BJ (cell line): Measurements from ENCODE around the gene ZC3H11A. TPM values are rescaled to one million over a fixed set of nuclear protein-coding genes. Genes with fewer than 3 reads are reported as not detected.
A peak's percentile ranks its signal among the peaks of the same experiment; 100 is the strongest.

ENCODE experiments used
- CTCF ChIA-PET: fragments of 350-600 bp; formaldehyde crosslinking; extraction: SDS; loops from one replicate; lab custom pipeline; 2021; ENCODE audit warnings: antibody characterized with exemption, inconsistent platforms; lab: Yijun Ruan, JAX
- POLR2A ChIA-PET: fragments of 300-600 bp; sonication (Branson Sonifier 250); formaldehyde crosslinking; extraction: SDS; loops from one replicate; lab custom pipeline; 2021; ENCODE audit warnings: antibody characterized with exemption; lab: Charles Lee
- DNase-seq: peaks from one replicate; pipeline ENCODE4 v3.0.0-alpha.2; 2011; ENCODE audit warnings: low read depth
- H3K27me3 ChIP-seq: 2 replicates; pipeline ENCODE4 v1.6.0; 2011; ENCODE audit warnings: low read length; ENCODE audit not compliant: control insufficient read depth, insufficient read depth
- H3K36me3 ChIP-seq: 2 replicates; pipeline ENCODE4 v1.5.1; 2011; ENCODE audit warnings: low read length; ENCODE audit not compliant: control insufficient read depth, insufficient read depth
- H3K4me3 ChIP-seq: 2 replicates; pipeline ENCODE4 v1.5.1; 2011; ENCODE audit warnings: low read depth, mild to moderate bottlenecking, control low read depth, low read length
- polyA plus RNA-seq: library from polyadenylated mRNA; depleted of rRNA; stranded (reverse); fragments of >200 nt; gene quantifications from 2 replicates; pipeline ENCODE4 v1.2.3, GENCODE V29; 2011; rRNA removed
- small RNA-seq: library from RNA; depleted of rRNA; stranded (forward); fragments of <200 nt; gene quantifications from one replicate; pipeline ENCODE3, GENCODE V24; 2012; ENCODE audit warnings: low replicate concordance, low read depth; ENCODE audit not compliant: insufficient read length
- TF ChIP-seq, protein P1 (sequence below): IDR thresholded peaks from 2 replicates; pipeline ENCODE4 v1.5.1; 2011; ENCODE audit warnings: low read depth, mild to moderate bottlenecking, control low read depth, inconsistent platforms, low read length, moderate library complexity; ENCODE audit not compliant: insufficient read depth

ZC3H11A gene
- polyA plus RNA-seq, 1 experiment: 55.2 TPM

DNA sequence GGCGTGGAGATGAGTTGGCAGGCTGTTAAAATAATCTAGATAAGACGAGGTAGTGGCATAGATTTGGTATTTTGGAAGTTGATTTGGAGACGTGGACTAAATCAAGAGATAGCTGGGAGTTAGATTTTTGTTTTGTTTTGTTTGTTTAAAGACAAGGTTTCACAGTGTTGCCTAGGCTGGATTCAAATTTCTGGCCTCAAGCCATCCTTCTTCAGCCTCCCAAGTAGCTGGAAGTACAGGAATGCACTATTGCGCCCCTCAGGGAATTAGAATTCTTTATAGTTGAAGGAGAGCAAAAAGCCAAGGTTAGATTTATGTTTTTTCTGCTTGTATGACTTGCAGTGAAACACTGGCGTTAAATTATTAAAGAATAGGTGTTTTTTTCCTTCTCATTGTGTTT is 43.7 kb downstream of the ZC3H11A start:
- Histone ChIP-seq H3K36me3 (peaks cover 5% of the 10 kb centered on the region), H3K27me3 (no peaks in the 10 kb centered on the region), H3K4me3 (no peak overlapping the region)
- no peak for DNase-seq
- CTCF ChIA-PET: interaction anchor here (1.8 kb wide), 1 partner anchor 12 kb away, joined by 4 read pairs; no protein-coding TSS in a partner anchor
- POLR2A ChIA-PET: no interaction called here
- TF ChIP-seq, protein P1, sequence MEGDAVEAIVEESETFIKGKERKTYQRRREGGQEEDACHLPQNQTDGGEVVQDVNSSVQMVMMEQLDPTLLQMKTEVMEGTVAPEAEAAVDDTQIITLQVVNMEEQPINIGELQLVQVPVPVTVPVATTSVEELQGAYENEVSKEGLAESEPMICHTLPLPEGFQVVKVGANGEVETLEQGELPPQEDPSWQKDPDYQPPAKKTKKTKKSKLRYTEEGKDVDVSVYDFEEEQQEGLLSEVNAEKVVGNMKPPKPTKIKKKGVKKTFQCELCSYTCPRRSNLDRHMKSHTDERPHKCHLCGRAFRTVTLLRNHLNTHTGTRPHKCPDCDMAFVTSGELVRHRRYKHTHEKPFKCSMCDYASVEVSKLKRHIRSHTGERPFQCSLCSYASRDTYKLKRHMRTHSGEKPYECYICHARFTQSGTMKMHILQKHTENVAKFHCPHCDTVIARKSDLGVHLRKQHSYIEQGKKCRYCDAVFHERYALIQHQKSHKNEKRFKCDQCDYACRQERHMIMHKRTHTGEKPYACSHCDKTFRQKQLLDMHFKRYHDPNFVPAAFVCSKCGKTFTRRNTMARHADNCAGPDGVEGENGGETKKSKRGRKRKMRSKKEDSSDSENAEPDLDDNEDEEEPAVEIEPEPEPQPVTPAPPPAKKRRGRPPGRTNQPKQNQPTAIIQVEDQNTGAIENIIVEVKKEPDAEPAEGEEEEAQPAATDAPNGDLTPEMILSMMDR: no peak

DNA sequence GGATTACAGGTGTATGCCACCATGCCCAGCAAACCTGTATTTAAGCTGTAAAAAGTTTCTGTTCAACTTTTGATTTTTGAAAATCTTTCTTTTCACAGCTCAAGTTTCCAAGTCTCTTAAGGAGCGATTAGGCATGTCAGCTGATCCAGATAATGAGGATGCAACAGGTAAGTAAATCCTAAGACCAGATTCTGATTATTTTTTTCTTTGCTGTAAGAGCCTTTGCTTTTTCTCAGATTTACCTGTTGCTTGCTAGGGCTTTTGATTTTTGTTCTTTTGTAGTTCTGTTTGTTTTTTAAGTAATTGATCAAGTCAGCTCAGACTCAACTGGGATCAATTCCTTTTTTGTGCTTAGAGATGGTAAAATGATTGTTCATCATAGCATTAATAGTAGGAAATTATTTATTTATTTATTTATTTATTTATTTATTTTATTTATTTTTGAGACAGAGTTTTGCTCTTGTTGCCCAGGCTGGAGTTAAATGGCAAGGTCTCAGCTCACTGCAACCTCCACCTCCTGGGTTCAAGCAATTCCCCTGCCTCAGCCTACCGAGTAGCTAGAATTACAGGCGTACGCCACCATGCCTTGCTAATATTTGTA is 44.9 kb downstream of the ZC3H11A start:
- no peak overlapping the region for H3K4me3 ChIP-seq
- DNase-seq: no peak
- H3K27me3 ChIP-seq: no peaks in the 10 kb centered on the region
- TF ChIP-seq, protein P1: no peak
- peaks cover 8% of the 10 kb centered on the region for H3K36me3 ChIP-seq
- POLR2A ChIA-PET: no interaction called here
- CTCF ChIA-PET: interaction anchor here (0.6 kb wide), 1 partner anchor 386 kb away, joined by 3 read pairs; no protein-coding TSS in a partner anchor

DNA sequence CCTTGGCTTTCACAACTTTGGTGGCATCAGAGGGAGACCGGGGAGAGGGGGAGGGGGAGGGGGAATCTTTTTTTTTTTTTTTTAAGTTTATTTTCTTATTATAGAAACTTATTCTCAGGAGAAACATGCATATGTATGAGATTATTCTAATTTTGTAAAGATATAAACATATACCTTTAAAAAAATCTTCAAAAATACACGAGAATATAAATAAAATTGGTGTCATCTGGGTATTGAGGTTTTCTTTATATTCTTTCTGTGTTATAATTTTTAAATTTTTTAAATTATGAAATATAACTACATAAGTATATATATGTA is 47.1 kb downstream of the ZC3H11A start:
- POLR2A ChIA-PET: no interaction called here
- no peak for DNase-seq
- TF ChIP-seq, protein P1: no peak
- Histone ChIP-seq H3K4me3 (no peak overlapping the region), H3K27me3 (no peaks in the 10 kb centered on the region), H3K36me3 (peaks cover 10% of the 10 kb centered on the region)
- CTCF ChIA-PET: no interaction called here

DNA sequence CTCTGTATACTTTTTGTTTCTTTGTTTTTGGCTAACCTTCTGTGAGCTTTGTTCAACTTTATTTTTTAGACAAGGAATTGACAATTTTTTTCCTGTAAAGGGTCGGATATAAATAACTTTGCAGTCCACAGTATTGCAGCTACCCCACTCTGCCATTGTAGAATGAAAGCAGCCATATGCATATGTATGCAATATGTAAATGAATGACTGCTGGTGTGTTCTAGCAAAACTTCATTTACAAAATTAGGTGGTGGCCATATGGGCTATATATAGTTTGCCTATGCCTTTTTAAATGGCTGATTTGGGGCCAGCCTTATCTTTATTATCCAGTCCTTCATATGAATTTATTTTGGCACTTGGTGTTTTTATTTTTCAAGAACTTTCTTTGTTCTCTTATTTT is 48.0 kb downstream of the ZC3H11A start:
- CTCF ChIA-PET: interaction anchor here (1.4 kb wide), 1 partner anchor 15 kb away, joined by 3 read pairs; no protein-coding TSS in a partner anchor
- H3K27me3 ChIP-seq: no peaks in the 10 kb centered on the region
- peaks cover 8% of the 10 kb centered on the region for H3K36me3 ChIP-seq
- POLR2A ChIA-PET: no interaction called here
- DNase-seq: no peak
- no peak overlapping the region for H3K4me3 ChIP-seq
- TF ChIP-seq, protein P1: no peak

Small RNA genes lying within 50 kb of the gene (small RNA-seq; reads per million reads assigned to genes)
- 2.5 reads per million, percentile 26 among the genes with 10 or more reads in this experiment for gene ZC3H11A

Other genes starting within 250 kb of the ZC3H11A start
- 361 and 409 TPM in 2 replicates for gene ATP2B4, start 168.8 kb upstream of the ZC3H11A start, polyA plus RNA-seq
- 0.02 TPM in 1 of 2 replicates, not detected in the other for gene LAX1, start 30.4 kb upstream of the ZC3H11A start, polyA plus RNA-seq
- 12.6 and 23.3 TPM in 2 replicates for gene ZBED6, start within 50 bp of the ZC3H11A start, polyA plus RNA-seq
- 128 and 147 TPM in 2 replicates for gene SNRPE, start 66.0 kb downstream of the ZC3H11A start, polyA plus RNA-seq